ENCODE measurements around the gene RPL13.

The RPL13 gene

GRCh38 chr16:89536371-89536770 is 24.1 kb upstream of the RPL13 start:
- H3K4me1 ChIP-seq (ENCODE audit: control insufficient read depth, insufficient read depth, low read depth, low read length): peaks cover 26% of the 10 kb centered on the region
- H2BK5ac ChIP-seq (ENCODE audit: low read depth, low read length, poor library complexity, severe bottlenecking): no peak overlapping the region
- no peak overlapping the region for H4K8ac ChIP-seq (ENCODE audit: low read length)
- no peak overlapping the region for H3K27ac ChIP-seq (ENCODE audit: low read length, poor library complexity, severe bottlenecking)
- no peak overlapping the region for H3K18ac ChIP-seq (ENCODE audit: low read depth in 1 of 2, low read length in 2 of 2)
- no peak for DNase-seq
- H3K4ac ChIP-seq (ENCODE audit: low read depth in 1 of 2, low read length in 2 of 2): no peak overlapping the region
- H3K23ac ChIP-seq (ENCODE audit: low read length in 2 of 2): no peak overlapping the region
- no peak overlapping the region for H3K14ac ChIP-seq (ENCODE audit: low read length in 2 of 2)
- H3K27me3 ChIP-seq (ENCODE audit: control insufficient read depth in 1 of 2, insufficient read depth in 1 of 2, low read length in 2 of 2): no peaks in the 10 kb centered on the region
- no peak overlapping the region for H2AFZ ChIP-seq (ENCODE audit: low read depth, low read length)
- peaks cover 71 to 88% of the 10 kb centered on the region in 2 experiments for H3K36me3 ChIP-seq (ENCODE audit: control insufficient read depth in 1 of 2, insufficient read depth in 2 of 2, low read depth in 1 of 2, low read length in 2 of 2)
- no peak overlapping the region for H2AK5ac ChIP-seq (ENCODE audit: low read length, severe bottlenecking)
- H3K4me3 ChIP-seq (ENCODE audit: insufficient read depth in 1 of 2, low read depth in 1 of 2, low read length in 2 of 2): no peak overlapping the region
- no peaks in the 10 kb centered on the region for H3K9me3 ChIP-seq (ENCODE audit: control insufficient read depth, low read length)
- no peak overlapping the region for H2BK12ac ChIP-seq (ENCODE audit: low read length in 2 of 2)
- H4K91ac ChIP-seq (ENCODE audit: low read length): no peak overlapping the region
- peaks cover 29% of the 10 kb centered on the region for H3K79me1 ChIP-seq (replicated peaks; ENCODE audit: low read length, poor library complexity, severe bottlenecking)
- no peak overlapping the region for H2BK120ac ChIP-seq (ENCODE audit: low read depth, low read length)
- H2BK15ac ChIP-seq (ENCODE audit: low read depth, poor library complexity, severe bottlenecking): no peak overlapping the region
- WGBS: 98% methylated on average over 9 of the region's 24 CpGs
- H3K4me2 ChIP-seq (ENCODE audit: low read length, poor library complexity, severe bottlenecking): no peak overlapping the region
- no peak overlapping the region for H3K9ac ChIP-seq (ENCODE audit: low read length)

- H3K36me3 ChIP-seq (ENCODE audit: control insufficient read depth in 1 of 2, insufficient read depth in 2 of 2, low read depth in 1 of 2, low read length in 2 of 2): peaks cover 70 to 87% of the 10 kb centered on the region in 2 experiments
- peaks cover 26% of the 10 kb centered on the region for H3K79me1 ChIP-seq (replicated peaks; ENCODE audit: low read length, poor library complexity, severe bottlenecking)
- H3K27me3 ChIP-seq (ENCODE audit: control insufficient read depth in 1 of 2, insufficient read depth in 1 of 2, low read length in 2 of 2): no peaks in the 10 kb centered on the region
- H2BK15ac ChIP-seq (ENCODE audit: low read depth, poor library complexity, severe bottlenecking): no peak overlapping the region
- 95% methylated on average over 36 of the region's 36 CpGs for WGBS
- no peaks in the 10 kb centered on the region for H3K9me3 ChIP-seq (ENCODE audit: control insufficient read depth, low read length)
- no peak overlapping the region for H4K91ac ChIP-seq (ENCODE audit: low read length)
- H3K4ac ChIP-seq (ENCODE audit: low read depth in 1 of 2, low read length in 2 of 2): no peak overlapping the region
- no peak overlapping the region for H3K27ac ChIP-seq (ENCODE audit: low read length, poor library complexity, severe bottlenecking)
- H3K4me2 ChIP-seq (ENCODE audit: low read length, poor library complexity, severe bottlenecking): no peak overlapping the region
- H2BK120ac ChIP-seq (ENCODE audit: low read depth, low read length): no peak overlapping the region
- no peak overlapping the region for H2BK5ac ChIP-seq (ENCODE audit: low read depth, low read length, poor library complexity, severe bottlenecking)
- no peak overlapping the region for H3K14ac ChIP-seq (ENCODE audit: low read length in 2 of 2)
- no peak overlapping the region for H3K9ac ChIP-seq (ENCODE audit: low read length)
- peaks cover 29% of the 10 kb centered on the region for H3K4me1 ChIP-seq (ENCODE audit: control insufficient read depth, insufficient read depth, low read depth, low read length)
- no peak overlapping the region for H3K18ac ChIP-seq (ENCODE audit: low read depth in 1 of 2, low read length in 2 of 2)
- H4K8ac ChIP-seq (ENCODE audit: low read length): no peak overlapping the region
- H2BK12ac ChIP-seq (ENCODE audit: low read length in 2 of 2): no peak overlapping the region
- DNase-seq: no peak
- H2AK5ac ChIP-seq (ENCODE audit: low read length, severe bottlenecking): no peak overlapping the region
- no peak overlapping the region for H3K23ac ChIP-seq (ENCODE audit: low read length in 2 of 2)
- no peak overlapping the region for H3K4me3 ChIP-seq (ENCODE audit: insufficient read depth in 1 of 2, low read depth in 1 of 2, low read length in 2 of 2)
- H2AFZ ChIP-seq (ENCODE audit: low read depth, low read length): no peak overlapping the region
Observed at GRCh38 chr16:89536886-89537548, 23.5 kb upstream of the RPL13 start.

GRCh38 chr16:89537549-89537925 is 22.9 kb upstream of the RPL13 start:
- Histone ChIP-seq H2AK5ac (ENCODE audit: low read length, severe bottlenecking) (no peak overlapping the region), H2BK5ac (ENCODE audit: low read depth, low read length, poor library complexity, severe bottlenecking) (no peak overlapping the region), H3K4me3 (ENCODE audit: insufficient read depth in 1 of 2, low read depth in 1 of 2, low read length in 2 of 2) (no peak overlapping the region), H3K27me3 (ENCODE audit: control insufficient read depth in 1 of 2, insufficient read depth in 1 of 2, low read length in 2 of 2) (no peaks in the 10 kb centered on the region), H4K8ac (ENCODE audit: low read length) (no peak overlapping the region), H2BK12ac (ENCODE audit: low read length in 2 of 2) (no peak overlapping the region), H3K79me1 (replicated peaks; ENCODE audit: low read length, poor library complexity, severe bottlenecking) (peaks cover 29% of the 10 kb centered on the region), H3K36me3 (ENCODE audit: control insufficient read depth in 1 of 2, insufficient read depth in 2 of 2, low read depth in 1 of 2, low read length in 2 of 2) (peaks cover 66 to 87% of the 10 kb centered on the region in 2 experiments), H3K9me3 (ENCODE audit: control insufficient read depth, low read length) (no peaks in the 10 kb centered on the region), H3K18ac (ENCODE audit: low read depth in 1 of 2, low read length in 2 of 2) (no peak overlapping the region), H3K23ac (ENCODE audit: low read length in 2 of 2) (no peak overlapping the region), H2AFZ (ENCODE audit: low read depth, low read length) (no peak overlapping the region), H2BK120ac (ENCODE audit: low read depth, low read length) (no peak overlapping the region), H3K4me1 (ENCODE audit: control insufficient read depth, insufficient read depth, low read depth, low read length) (peaks cover 30% of the 10 kb centered on the region), H4K91ac (ENCODE audit: low read length) (no peak overlapping the region), H3K27ac (ENCODE audit: low read length, poor library complexity, severe bottlenecking) (peak overlapping the region; percentile 29), H3K9ac (ENCODE audit: low read length) (no peak overlapping the region), H3K14ac (ENCODE audit: low read length in 2 of 2) (no peak overlapping the region), H3K4ac (ENCODE audit: low read depth in 1 of 2, low read length in 2 of 2) (no peak overlapping the region), H2BK15ac (ENCODE audit: low read depth, poor library complexity, severe bottlenecking) (no peak overlapping the region), H3K4me2 (ENCODE audit: low read length, poor library complexity, severe bottlenecking) (no peak overlapping the region)
- DNase-seq: no peak
- WGBS: 97% methylated on average over 7 of the region's 7 CpGs

GRCh38 chr16:89538286-89538685 is 22.2 kb upstream of the RPL13 start:
- Histone ChIP-seq H3K9me3 (ENCODE audit: control insufficient read depth, low read length) (no peaks in the 10 kb centered on the region), H3K9ac (ENCODE audit: low read length) (no peak overlapping the region), H3K4me2 (ENCODE audit: low read length, poor library complexity, severe bottlenecking) (no peak overlapping the region), H3K36me3 (ENCODE audit: control insufficient read depth in 1 of 2, insufficient read depth in 2 of 2, low read depth in 1 of 2, low read length in 2 of 2) (peaks cover 63 to 81% of the 10 kb centered on the region in 2 experiments), H3K18ac (ENCODE audit: low read depth in 1 of 2, low read length in 2 of 2) (no peak overlapping the region), H2BK120ac (ENCODE audit: low read depth, low read length) (no peak overlapping the region), H3K4me3 (ENCODE audit: insufficient read depth in 1 of 2, low read depth in 1 of 2, low read length in 2 of 2) (no peak overlapping the region), H3K79me1 (replicated peaks; ENCODE audit: low read length, poor library complexity, severe bottlenecking) (peaks cover 30% of the 10 kb centered on the region), H2AFZ (ENCODE audit: low read depth, low read length) (no peak overlapping the region), H3K4me1 (ENCODE audit: control insufficient read depth, insufficient read depth, low read depth, low read length) (peaks cover 31% of the 10 kb centered on the region), H4K8ac (ENCODE audit: low read length) (no peak overlapping the region), H3K27me3 (ENCODE audit: control insufficient read depth in 1 of 2, insufficient read depth in 1 of 2, low read length in 2 of 2) (no peaks in the 10 kb centered on the region), H2BK12ac (ENCODE audit: low read length in 2 of 2) (no peak overlapping the region), H3K23ac (ENCODE audit: low read length in 2 of 2) (no peak overlapping the region), H2BK5ac (ENCODE audit: low read depth, low read length, poor library complexity, severe bottlenecking) (no peak overlapping the region), H4K91ac (ENCODE audit: low read length) (no peak overlapping the region), H2BK15ac (ENCODE audit: low read depth, poor library complexity, severe bottlenecking) (no peak overlapping the region), H2AK5ac (ENCODE audit: low read length, severe bottlenecking) (peak overlapping the region; percentile 5), H3K4ac (ENCODE audit: low read depth in 1 of 2, low read length in 2 of 2) (no peak overlapping the region), H3K27ac (ENCODE audit: low read length, poor library complexity, severe bottlenecking) (peak overlapping the region; percentile 0), H3K14ac (ENCODE audit: low read length in 2 of 2) (no peak overlapping the region)
- 95% methylated on average over 12 of the region's 12 CpGs for WGBS
- no peak for DNase-seq

All from mesenchymal stem cell (in vitro differentiated cells and primary cell).